GM21515 (cell line): ENCODE results near the gene SNX33.
"Not testable (repeated sequence)": the region's sequence is repeated elsewhere in the genome, so short reads cannot be mapped to it uniquely, and the experiment has no call there.

ENCODE experiments used
- ATAC-seq: cut with Tn5 transposase; IDR thresholded peaks from one replicate; pipeline ENCODE4 v1.9.1; 2021; ENCODE audit not compliant: unreplicated experiment

SNX33 gene

GRCh38 chr15:75659928-75660645 is 12.4 kb downstream of the SNX33 start:
- no peak for ATAC-seq

- no peak for ATAC-seq
Measured at GRCh38 chr15:75661100-75661755, 13.5 kb downstream of the SNX33 start.

- no peak for ATAC-seq
Measured at GRCh38 chr15:75661756-75662140, 14.0 kb downstream of the SNX33 start.

GRCh38 chr15:75662823-75663519 is 15.3 kb downstream of the SNX33 start:
- ATAC-seq = no peak

- no peak for ATAC-seq
Measured at GRCh38 chr15:75663931-75664421, 16.3 kb downstream of the SNX33 start.

GRCh38 chr15:75666823-75667501 is 19.2 kb downstream of the SNX33 start:
- no peak for ATAC-seq

- ATAC-seq = no peak
Measured at GRCh38 chr15:75669191-75669878, 21.6 kb downstream of the SNX33 start.

- ATAC-seq = no peak
Measured at GRCh38 chr15:75669879-75670212, 22.1 kb downstream of the SNX33 start.

- ATAC-seq = no peak
Measured at GRCh38 chr15:75671730-75672602, 24.3 kb downstream of the SNX33 start.

GRCh38 chr15:75672646-75673425 is 25.1 kb downstream of the SNX33 start:
- ATAC-seq = no peak

GRCh38 chr15:75673426-75674235 is 25.9 kb downstream of the SNX33 start:
- ATAC-seq = no peak

GRCh38 chr15:75674366-75674765 is 26.7 kb downstream of the SNX33 start:
- no peak for ATAC-seq

- no peak for ATAC-seq
Measured at GRCh38 chr15:75675579-75676404, 28.1 kb downstream of the SNX33 start.

- ATAC-seq = no peak
Measured at GRCh38 chr15:75676688-75677464, 29.2 kb downstream of the SNX33 start.

GRCh38 chr15:75677465-75678323 is 30.0 kb downstream of the SNX33 start:
- ATAC-seq = no peak

GRCh38 chr15:75678324-75678690 is 30.6 kb downstream of the SNX33 start:
- not testable (repeated sequence) for ATAC-seq
